ENCODE measurements around the gene PIEZO2.

PIEZO2 gene

GRCh38 chr18:10718809-10719208 is 430.6 kb downstream of the PIEZO2 start:
- DNase-seq: no peak

- no peak for DNase-seq
Observed at GRCh38 chr18:10715791-10716190, 433.6 kb downstream of the PIEZO2 start.

- no peak for DNase-seq
Observed at GRCh38 chr18:10713409-10713808, 436.0 kb downstream of the PIEZO2 start.

- no peak for DNase-seq
Observed at GRCh38 chr18:10707294-10707693, 442.1 kb downstream of the PIEZO2 start.

- DNase-seq: no peak
Observed at GRCh38 chr18:10705786-10706185, 443.6 kb downstream of the PIEZO2 start.

GRCh38 chr18:10705291-10705690 is 444.1 kb downstream of the PIEZO2 start:
- no peak for DNase-seq

- no peak for DNase-seq
Observed at GRCh38 chr18:10702206-10702605, 447.2 kb downstream of the PIEZO2 start.

GRCh38 chr18:10690366-10690765 is 459.0 kb downstream of the PIEZO2 start:
- DNase-seq: no peak

- no peak for DNase-seq
Observed at GRCh38 chr18:10690035-10690329, 459.4 kb downstream of the PIEZO2 start.

- no peak for DNase-seq
Observed at GRCh38 chr18:10689236-10690034, 459.9 kb downstream of the PIEZO2 start.

GRCh38 chr18:10688766-10689165 is 460.6 kb downstream of the PIEZO2 start:
- no peak for DNase-seq

GRCh38 chr18:10687161-10687925 is 462.0 kb downstream of the PIEZO2 start:
- no peak for DNase-seq

- DNase-seq: no peak
Observed at GRCh38 chr18:10686308-10686707, 463.1 kb downstream of the PIEZO2 start.

- no peak for DNase-seq
Observed at GRCh38 chr18:10685484-10685883, 463.9 kb downstream of the PIEZO2 start.

- no peak for DNase-seq
Observed at GRCh38 chr18:10682368-10682714, 467.0 kb downstream of the PIEZO2 start.

GRCh38 chr18:10681581-10682367 is 467.6 kb downstream of the PIEZO2 start:
- no peak for DNase-seq

GRCh38 chr18:10680271-10680596 is 469.1 kb downstream of the PIEZO2 start:
- no peak for DNase-seq

GRCh38 chr18:10679557-10680270 is 469.7 kb downstream of the PIEZO2 start:
- no peak for DNase-seq

GRCh38 chr18:10671441-10671840 is 477.9 kb downstream of the PIEZO2 start:
- no peak for DNase-seq

- DNase-seq: no peak
Observed at GRCh38 chr18:10670856-10671255, 478.5 kb downstream of the PIEZO2 start.

- DNase-seq: no peak
Observed at GRCh38 chr18:10669441-10670100, 479.8 kb downstream of the PIEZO2 start.

GRCh38 chr18:10663750-10664149 is 485.6 kb downstream of the PIEZO2 start:
- DNase-seq: no peak

GRCh38 chr18:10661317-10661716 is 488.1 kb downstream of the PIEZO2 start:
- no peak for DNase-seq

Measured in GDM1 (cell line).